Bronchial epithelial cell (primary cell): ENCODE results near the gene ZNF587. TPM values are rescaled to one million over a fixed set of nuclear protein-coding genes. Genes with fewer than 3 reads are reported as not detected.
"Not testable (repeated sequence)": the region's sequence is repeated elsewhere in the genome, so short reads cannot be mapped to it uniquely, and the experiment has no call there.

Source experiments
- DNase-seq: peaks from one replicate; pipeline ENCODE4 v3.0.0-alpha.2; 2010; ENCODE audit warnings: low read depth
- FAIRE-seq: peaks from 2 replicates; lab custom pipeline; 2011; peaks lifted over from hg19 to GRCh38; lab: Jason Lieb, UNC
- H3K27me3 ChIP-seq: 2 replicates; pipeline ENCODE4 v1.5.1; 2011; ENCODE audit warnings: low read length; ENCODE audit not compliant: control insufficient read depth, insufficient read depth
- H3K36me3 ChIP-seq: 2 replicates; pipeline ENCODE4 v1.5.1; 2011; ENCODE audit warnings: low read length; ENCODE audit not compliant: control insufficient read depth, insufficient read depth
- H3K4me3 ChIP-seq: 2 replicates; pipeline ENCODE4 v1.5.1; 2011; ENCODE audit warnings: mild to moderate bottlenecking, low read depth, low read length, control low read depth
- CTCF ChIP-seq: IDR thresholded peaks from 2 replicates; pipeline ENCODE4 v1.5.1; 2011; ENCODE audit warnings: mild to moderate bottlenecking, moderate library complexity, low read length, control low read depth, inconsistent platforms; ENCODE audit not compliant: insufficient read depth, severe bottlenecking
- total RNA-seq: library from RNA; depleted of rRNA; stranded (reverse); fragments of >200 nt; gene quantifications from 2 replicates; pipeline ENCODE4 v1.2.1, GENCODE V29; 2014

ZNF587 gene
- total RNA-seq, 1 donor from 2014 or later, result 19.5 TPM

GRCh38 chr19:57816652-57817051 lies 33.0 kb upstream of the ZNF587 start:
- DNase-seq (no peak), FAIRE-seq (no peak)
- no peak for TF ChIP-seq CTCF
- Histone ChIP-seq H3K4me3 (no peak overlapping the region), H3K27me3 (no peaks in the 10 kb centered on the region), H3K36me3 (no peaks in the 10 kb centered on the region)

- FAIRE-seq, result no peak
- DNase-seq, result no peak
- no peak for TF ChIP-seq CTCF
- Histone ChIP-seq H3K36me3 (no peaks in the 10 kb centered on the region), H3K4me3 (no peak overlapping the region), H3K27me3 (no peaks in the 10 kb centered on the region)
These were observed 31.7 kb upstream of the ZNF587 start for GRCh38 chr19:57817976-57818375.

GRCh38 chr19:57818378-57818777 lies 31.3 kb upstream of the ZNF587 start:
- H3K4me3 ChIP-seq, result no peak overlapping the region
- no peak for DNase-seq
- no peak for TF ChIP-seq CTCF
- no peaks in the 10 kb centered on the region for H3K36me3 ChIP-seq
- no peak for FAIRE-seq
- H3K27me3 ChIP-seq, result no peaks in the 10 kb centered on the region

- FAIRE-seq (no peak), DNase-seq (peak; percentile 96)
- Histone ChIP-seq H3K4me3 (peak overlapping the region; percentile 80), H3K27me3 (no peaks in the 10 kb centered on the region), H3K36me3 (no peaks in the 10 kb centered on the region)
- peak; percentile 19 for TF ChIP-seq CTCF
These were observed 30.0 kb upstream of the ZNF587 start for GRCh38 chr19:57819475-57820148.

GRCh38 chr19:57820599-57820998 lies 29.1 kb upstream of the ZNF587 start:
- Histone ChIP-seq H3K36me3 (no peaks in the 10 kb centered on the region), H3K4me3 (peak overlapping the region; percentile 80), H3K27me3 (no peaks in the 10 kb centered on the region)
- DNase-seq (no peak), FAIRE-seq (no peak)
- no peak for TF ChIP-seq CTCF

- H3K4me3 ChIP-seq, DNase-seq, H3K36me3 ChIP-seq, FAIRE-seq, H3K27me3 ChIP-seq: not testable (repeated sequence)
These were observed 28.6 kb upstream of the ZNF587 start for GRCh38 chr19:57821095-57821494.

- not testable (repeated sequence) for H3K27me3 ChIP-seq, H3K4me3 ChIP-seq, DNase-seq, H3K36me3 ChIP-seq, FAIRE-seq
These were observed 28.2 kb upstream of the ZNF587 start for GRCh38 chr19:57821501-57821900.

GRCh38 chr19:57823155-57823554 lies 26.5 kb upstream of the ZNF587 start:
- H3K36me3 ChIP-seq, H3K27me3 ChIP-seq, DNase-seq, H3K4me3 ChIP-seq, FAIRE-seq: not testable (repeated sequence)

GRCh38 chr19:57823608-57824007 lies 26.1 kb upstream of the ZNF587 start:
- not testable (repeated sequence) for H3K4me3 ChIP-seq, H3K36me3 ChIP-seq, H3K27me3 ChIP-seq, DNase-seq, FAIRE-seq
